ENCODE results near the gene GHRHR.

- no peak for TF ChIP-seq CTCF (IDR thresholded peaks at IDR 0.05)
- TF ChIP-seq EZH2 (IDR thresholded peaks at IDR 0.05; ENCODE audit: borderline replicate concordance, insufficient read depth, low read depth, low read length, poor library complexity, severe bottlenecking) = no peak
These were observed 41.2 kb upstream of the GHRHR start for GRCh38 chr7:30922596-30922995.

Measured in B cell (primary cell).